Measurements from ENCODE around the gene RAD52.

The RAD52 gene

GRCh38 chr12:868722-869121 is 80.8 kb downstream of the RAD52 start:
- no peak for DNase-seq (ENCODE audit: low read depth, low spot score)

- DNase-seq (ENCODE audit: low read depth, low spot score) = no peak
These were observed 81.6 kb downstream of the RAD52 start for GRCh38 chr12:867905-868304.

- DNase-seq (ENCODE audit: low read depth, low spot score) = no peak
These were observed 83.9 kb downstream of the RAD52 start for GRCh38 chr12:865614-866013.

- no peak for DNase-seq (ENCODE audit: low read depth, low spot score)
These were observed 86.2 kb downstream of the RAD52 start for GRCh38 chr12:863285-863684.

DNA sequence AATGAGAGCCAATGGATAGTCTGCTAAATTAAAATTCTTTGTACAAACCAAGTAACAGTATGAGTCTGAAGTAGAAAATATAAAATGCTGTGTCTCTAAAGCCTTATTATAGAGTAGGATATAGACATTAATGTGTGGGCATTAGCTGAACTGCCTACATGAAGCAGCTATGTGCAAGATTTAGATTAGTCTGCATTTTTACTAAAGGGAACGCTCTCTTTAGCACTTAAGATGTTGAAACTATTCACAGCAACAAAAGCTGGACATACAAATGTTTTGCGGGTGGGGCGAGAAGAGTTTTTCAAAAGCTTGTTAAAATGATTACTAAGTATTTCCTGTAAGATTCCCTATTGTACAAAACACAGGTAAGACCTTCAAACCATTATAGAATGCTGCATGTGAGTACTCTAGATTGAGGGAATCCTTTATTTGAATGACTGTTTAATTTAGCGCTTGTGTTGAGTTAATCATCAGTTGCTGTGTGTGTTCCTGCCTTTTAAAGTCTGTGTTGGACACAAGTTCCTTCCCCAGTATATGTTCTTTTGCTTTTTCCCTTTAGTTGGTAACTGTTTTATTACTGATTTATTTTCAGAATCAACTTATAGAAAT is 87.1 kb downstream of the RAD52 start:
- DNase-seq (ENCODE audit: low read depth, low spot score) = no peak

All from activated naive CD8-positive, alpha-beta T cell treated with anti-CD3 and anti-CD28 coated beads, Interleukin-2, amount 50 U/mL, for 16 hours (primary cell).